ENCODE results near the gene HK1.

DNA sequence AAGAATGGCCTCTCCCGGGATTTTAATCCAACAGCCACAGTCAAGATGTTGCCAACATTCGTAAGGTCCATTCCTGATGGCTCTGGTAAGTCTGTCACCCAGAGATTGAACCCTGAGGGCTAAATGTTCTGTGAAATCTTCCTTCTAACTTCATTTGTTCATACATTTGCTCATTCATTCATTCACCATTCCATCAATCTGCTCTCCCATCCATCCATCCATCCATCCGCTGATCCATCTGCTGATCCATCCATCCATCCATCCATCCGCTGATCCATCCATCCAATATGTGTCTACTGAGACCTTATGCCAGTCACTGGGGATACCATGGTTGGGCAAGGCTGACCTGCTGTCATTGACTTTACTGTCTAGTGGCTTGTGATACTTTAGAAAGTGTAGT lies 65.6 kb downstream of the HK1 start:
- TF ChIP-seq, protein P1, sequence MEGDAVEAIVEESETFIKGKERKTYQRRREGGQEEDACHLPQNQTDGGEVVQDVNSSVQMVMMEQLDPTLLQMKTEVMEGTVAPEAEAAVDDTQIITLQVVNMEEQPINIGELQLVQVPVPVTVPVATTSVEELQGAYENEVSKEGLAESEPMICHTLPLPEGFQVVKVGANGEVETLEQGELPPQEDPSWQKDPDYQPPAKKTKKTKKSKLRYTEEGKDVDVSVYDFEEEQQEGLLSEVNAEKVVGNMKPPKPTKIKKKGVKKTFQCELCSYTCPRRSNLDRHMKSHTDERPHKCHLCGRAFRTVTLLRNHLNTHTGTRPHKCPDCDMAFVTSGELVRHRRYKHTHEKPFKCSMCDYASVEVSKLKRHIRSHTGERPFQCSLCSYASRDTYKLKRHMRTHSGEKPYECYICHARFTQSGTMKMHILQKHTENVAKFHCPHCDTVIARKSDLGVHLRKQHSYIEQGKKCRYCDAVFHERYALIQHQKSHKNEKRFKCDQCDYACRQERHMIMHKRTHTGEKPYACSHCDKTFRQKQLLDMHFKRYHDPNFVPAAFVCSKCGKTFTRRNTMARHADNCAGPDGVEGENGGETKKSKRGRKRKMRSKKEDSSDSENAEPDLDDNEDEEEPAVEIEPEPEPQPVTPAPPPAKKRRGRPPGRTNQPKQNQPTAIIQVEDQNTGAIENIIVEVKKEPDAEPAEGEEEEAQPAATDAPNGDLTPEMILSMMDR (IDR thresholded peaks at IDR 0.05): no peak
- TF ChIP-seq POLR2A (IDR thresholded peaks at IDR 0.05): no peak

All from uterus (tissue), 2 donors.